Duodenal mucosa (tissue), 2 donors: ENCODE measurements around the gene ADM2.

Source experiments
- H3K27ac ChIP-seq: one replicate; pipeline ENCODE4 v1.7.0; 2013; ENCODE audit warnings: low read depth, low read length
- H3K27me3 ChIP-seq, 2 donors: one replicate each; pipeline ENCODE4 v1.7.0; 2013; ENCODE audit warnings: low read length in 2 of 2, control low read depth in 1 of 2; ENCODE audit not compliant: insufficient read depth in 2 of 2, control insufficient read depth in 1 of 2
- H3K36me3 ChIP-seq, 2 donors: one replicate each; pipeline ENCODE4 v1.7.0; 2013; ENCODE audit warnings: low read length in 2 of 2, control low read depth in 1 of 2; ENCODE audit not compliant: insufficient read depth in 2 of 2, control insufficient read depth in 1 of 2
- H3K4me1 ChIP-seq, 2 donors: one replicate each; pipeline ENCODE4 v1.7.0; 2013; ENCODE audit warnings: low read length in 2 of 2, control low read depth in 1 of 2; ENCODE audit not compliant: insufficient read depth in 2 of 2, control insufficient read depth in 1 of 2
- H3K4me3 ChIP-seq, 2 donors: one replicate each; pipeline ENCODE4 v1.7.0; 2013; ENCODE audit warnings: low read length in 2 of 2, low read depth in 1 of 2
- H3K9ac ChIP-seq, 2 donors: one replicate each; pipeline ENCODE4 v1.7.0; 2013; ENCODE audit warnings: low read length in 2 of 2, low read depth in 1 of 2
- H3K9me3 ChIP-seq, 2 donors: one replicate each; pipeline ENCODE4 v1.7.0; 2013; ENCODE audit warnings: low read length in 2 of 2, control low read depth in 1 of 2; ENCODE audit not compliant: control insufficient read depth in 1 of 2

The ADM2 gene

DNA sequence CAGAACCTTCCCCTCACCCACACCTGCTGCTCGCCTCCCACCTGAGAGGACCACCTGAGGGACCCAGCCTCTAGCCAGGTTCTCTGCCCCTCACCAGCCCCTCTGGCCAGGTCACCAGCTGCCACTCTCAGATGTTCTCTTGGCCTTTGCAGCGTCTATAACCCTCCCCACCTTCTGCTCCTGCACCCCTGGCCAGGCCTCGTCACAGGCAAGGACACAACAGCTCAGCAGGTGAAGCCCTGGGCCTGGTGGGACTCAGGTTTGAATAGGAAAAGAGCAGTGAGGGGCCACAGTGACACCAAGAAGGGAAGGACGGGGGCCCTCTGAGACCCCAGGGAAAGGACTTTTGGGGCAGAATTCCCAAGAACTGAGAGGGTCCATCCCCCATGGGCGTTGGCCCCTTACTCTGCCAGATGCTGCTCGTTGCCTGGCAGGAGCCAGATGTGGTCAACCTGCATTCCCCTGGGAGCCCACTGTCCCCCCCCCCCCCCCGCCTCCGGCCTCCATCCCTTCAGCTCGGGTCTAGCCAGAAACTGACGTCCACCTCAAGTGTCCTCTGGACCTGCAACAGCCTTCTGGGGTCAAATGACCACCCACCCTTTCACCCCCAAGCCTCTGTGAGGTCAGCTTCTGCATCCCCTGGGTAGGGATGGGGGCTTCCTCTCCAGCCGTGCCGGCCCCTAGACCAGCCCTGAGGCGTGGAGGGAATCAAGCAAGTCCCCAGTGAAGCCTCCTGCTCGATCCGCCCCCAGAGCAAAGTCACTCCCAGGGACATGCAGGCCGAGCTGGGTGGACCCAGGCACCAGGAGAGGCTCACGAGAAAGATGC lies 35.2 kb upstream of the ADM2 start:
- Histone ChIP-seq H3K4me1 (peaks cover 7 to 16% of the 10 kb centered on the region in 2 donors), H3K9ac (no peak overlapping the region)

DNA sequence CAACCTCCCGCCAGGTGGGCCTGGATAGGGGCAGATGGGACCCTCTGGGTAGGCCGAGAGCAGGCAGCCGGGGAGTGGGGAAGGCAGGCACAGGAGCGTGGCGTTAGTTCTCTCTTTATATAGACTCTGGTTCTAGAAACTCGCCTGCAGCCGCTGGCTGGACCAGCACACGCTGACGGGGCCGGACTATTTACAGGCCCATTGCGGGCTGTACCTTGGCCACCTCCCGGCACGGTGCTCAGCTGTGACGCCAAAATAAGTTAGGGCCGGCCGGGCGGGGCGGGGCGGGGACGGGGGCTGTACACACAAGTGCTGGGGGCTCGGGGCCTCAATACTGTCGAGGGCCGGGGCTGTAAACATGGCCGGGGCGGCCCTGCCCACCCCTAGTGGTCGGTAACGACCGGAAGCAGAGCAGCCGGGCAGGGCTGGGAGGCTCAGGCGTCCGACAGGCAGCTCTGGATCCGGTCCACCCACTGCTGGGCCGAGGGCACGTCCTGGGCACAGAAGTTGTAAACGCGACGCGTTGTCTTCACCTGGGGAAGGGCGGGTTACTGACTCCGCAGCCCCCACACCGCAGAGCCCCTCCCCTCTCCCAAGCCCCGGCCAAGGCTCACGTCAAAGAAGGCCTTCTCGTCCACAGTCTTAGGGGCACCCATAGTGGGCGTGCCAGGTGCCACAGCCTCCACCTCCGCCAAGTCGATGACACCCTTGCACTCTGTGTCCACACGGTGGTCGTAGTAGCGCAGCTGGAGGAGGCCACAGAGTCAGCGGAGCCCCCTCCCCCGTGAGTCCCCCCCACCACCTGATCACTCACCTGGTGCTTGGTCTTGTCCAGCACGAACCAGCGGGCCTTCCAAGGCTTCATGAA lies 34.4 kb upstream of the ADM2 start:
- no peak overlapping the region for H3K27ac ChIP-seq
- H3K36me3 ChIP-seq = peaks cover 9 to 57% of the 10 kb centered on the region in 2 donors
- no peak overlapping the region for H3K9ac ChIP-seq

More for the DNA sequence above, 35.2 kb upstream of the ADM2 start:
- no peak overlapping the region for H3K27ac ChIP-seq
- H3K36me3 ChIP-seq = peaks cover 9 to 58% of the 10 kb centered on the region in 2 donors
- no peak overlapping the region for H3K4me3 ChIP-seq
- no peaks in the 10 kb centered on the region for H3K9me3 ChIP-seq
- no peaks in the 10 kb centered on the region for H3K27me3 ChIP-seq

DNA sequence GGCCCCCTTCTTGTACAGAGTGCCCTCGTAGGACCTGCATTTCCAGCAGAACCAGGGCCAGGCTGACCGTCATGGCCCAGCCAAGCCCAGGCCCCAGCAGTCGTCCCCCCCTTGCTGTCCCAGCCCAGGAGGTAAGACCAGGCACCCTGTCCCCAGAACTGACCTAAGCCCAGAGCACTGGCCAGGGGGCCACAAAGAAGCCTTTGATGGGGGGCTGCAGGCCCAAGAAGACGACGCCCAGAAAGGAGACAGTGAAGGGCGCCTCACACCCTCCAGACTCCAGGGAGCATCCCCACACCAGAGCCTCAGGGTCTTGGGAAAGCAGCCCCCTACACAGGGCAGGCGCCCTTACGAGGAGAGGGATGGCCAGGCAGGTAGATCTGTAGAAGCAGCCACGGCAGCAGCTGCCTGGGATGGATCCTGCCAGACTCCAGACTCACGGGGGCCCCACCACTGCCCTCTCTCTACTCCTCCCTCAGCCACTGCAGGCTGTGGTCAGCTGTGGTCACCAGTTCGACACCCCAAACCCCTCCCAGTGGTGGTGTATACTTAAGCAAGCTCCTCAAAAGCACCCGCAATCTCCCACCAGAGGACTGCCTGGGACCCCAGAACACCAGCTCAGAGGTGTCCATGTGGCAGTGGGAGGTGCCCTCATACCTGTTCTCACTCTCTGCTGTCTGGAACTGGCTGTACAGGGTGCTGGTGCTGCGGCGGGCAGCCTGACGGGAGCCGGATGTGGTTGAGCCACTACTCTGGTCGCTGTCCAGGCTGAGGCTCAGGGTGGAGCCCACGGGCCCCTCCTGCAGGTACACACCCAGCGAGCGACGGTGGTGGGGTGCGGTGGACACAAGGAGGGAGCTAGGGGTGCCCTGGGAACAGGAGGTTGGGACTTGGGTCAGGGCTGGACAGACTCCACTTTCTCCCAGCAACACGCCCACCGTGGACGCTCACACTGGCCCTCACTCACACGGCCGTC lies 33.5 kb upstream of the ADM2 start:
- H3K9ac ChIP-seq = no peak overlapping the region

More for the DNA sequence above, 34.4 kb upstream of the ADM2 start:
- Histone ChIP-seq H3K4me3 (no peak overlapping the region), H3K27me3 (no peaks in the 10 kb centered on the region), H3K9me3 (no peaks in the 10 kb centered on the region), H3K4me1 (peaks cover 7 to 16% of the 10 kb centered on the region in 2 donors)

DNA sequence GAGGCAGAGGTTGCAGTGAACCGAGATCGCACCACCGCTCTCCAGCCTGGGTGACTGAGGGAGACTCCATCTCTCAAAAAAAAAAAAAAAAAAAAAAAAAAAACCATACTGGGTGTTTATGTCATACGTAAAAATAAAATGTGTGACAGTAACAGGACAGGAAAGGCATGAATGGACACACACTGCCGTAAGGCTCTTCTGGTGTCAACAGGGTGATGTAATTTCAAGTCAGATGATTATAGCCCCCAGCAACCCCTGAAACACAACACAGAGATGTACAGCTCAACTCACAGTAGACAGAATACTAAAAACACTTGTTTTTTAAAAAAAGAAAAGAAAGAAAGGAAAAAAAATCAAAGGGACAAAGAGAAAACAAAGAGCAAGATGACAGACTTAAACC lies 28.7 kb upstream of the ADM2 start:
- Histone ChIP-seq H3K9me3 (no peaks in the 10 kb centered on the region), H3K9ac (no peak overlapping the region), H3K27ac (no peak overlapping the region), H3K4me3 (no peak overlapping the region), H3K27me3 (no peaks in the 10 kb centered on the region), H3K4me1 (no peaks in the 10 kb centered on the region), H3K36me3 (peaks cover 11 to 70% of the 10 kb centered on the region in 2 donors)

More for the DNA sequence above, 33.5 kb upstream of the ADM2 start:
- peaks cover 9 to 59% of the 10 kb centered on the region in 2 donors for H3K36me3 ChIP-seq
- H3K4me1 ChIP-seq = peaks cover 7 to 16% of the 10 kb centered on the region in 2 donors
- H3K27ac ChIP-seq = no peak overlapping the region
- no peaks in the 10 kb centered on the region for H3K9me3 ChIP-seq
- H3K4me3 ChIP-seq = no peak overlapping the region
- no peaks in the 10 kb centered on the region for H3K27me3 ChIP-seq

DNA sequence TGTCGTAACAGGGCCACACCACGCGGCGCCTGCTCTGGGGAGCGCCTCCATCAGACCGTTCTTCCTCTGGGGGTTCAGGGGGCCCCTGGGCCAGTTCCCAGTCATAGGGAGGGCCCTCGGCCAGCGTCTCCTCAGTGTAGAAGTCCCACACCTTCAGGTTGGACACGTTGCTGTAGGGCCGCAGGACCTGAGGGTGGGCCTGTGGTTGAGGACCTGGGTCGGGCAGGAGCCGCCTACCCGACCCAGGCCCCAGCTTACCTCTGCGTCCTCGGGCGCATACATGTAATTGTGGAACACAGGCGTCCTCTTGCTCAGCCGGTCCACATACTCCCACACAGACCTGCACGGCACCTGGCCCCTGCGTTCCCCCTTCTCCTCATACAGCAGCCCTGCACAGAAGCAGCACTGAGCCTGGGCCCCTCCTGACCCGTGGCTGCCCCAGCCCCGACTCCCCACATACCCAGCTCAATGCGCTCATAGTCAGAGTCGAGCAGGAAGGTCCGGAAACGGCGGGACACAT lies 26.7 kb upstream of the ADM2 start:
- no peaks in the 10 kb centered on the region for H3K4me1 ChIP-seq
- no peak overlapping the region for H3K4me3 ChIP-seq
- H3K9me3 ChIP-seq = no peaks in the 10 kb centered on the region
- peaks cover 8 to 73% of the 10 kb centered on the region in 2 donors for H3K36me3 ChIP-seq
- no peaks in the 10 kb centered on the region for H3K27me3 ChIP-seq
- H3K9ac ChIP-seq = no peak overlapping the region
- no peak overlapping the region for H3K27ac ChIP-seq

DNA sequence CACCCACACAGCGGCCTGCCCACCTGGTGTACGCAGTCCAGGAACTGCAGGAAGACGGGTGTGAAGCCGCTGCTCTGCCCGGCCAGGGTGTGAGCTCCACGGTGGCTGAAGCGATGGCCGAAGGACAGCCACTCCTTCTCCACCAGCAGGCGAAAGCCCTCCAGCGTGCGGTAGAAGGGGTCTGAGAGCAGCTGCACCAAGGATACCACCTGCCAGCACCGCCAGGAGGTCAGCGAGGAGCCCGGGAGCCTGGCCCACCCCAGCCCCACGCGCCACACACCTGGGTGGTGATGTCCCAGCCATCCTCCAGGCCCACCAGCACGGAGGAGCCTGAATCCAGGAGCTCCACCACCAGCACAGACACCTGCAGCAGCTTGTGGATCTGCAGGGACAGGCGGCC lies 26.1 kb upstream of the ADM2 start:
- Histone ChIP-seq H3K36me3 (peaks cover 10 to 74% of the 10 kb centered on the region in 2 donors), H3K9me3 (no peaks in the 10 kb centered on the region), H3K4me3 (no peak overlapping the region), H3K27ac (no peak overlapping the region), H3K27me3 (no peaks in the 10 kb centered on the region), H3K4me1 (no peaks in the 10 kb centered on the region), H3K9ac (no peak overlapping the region)

DNA sequence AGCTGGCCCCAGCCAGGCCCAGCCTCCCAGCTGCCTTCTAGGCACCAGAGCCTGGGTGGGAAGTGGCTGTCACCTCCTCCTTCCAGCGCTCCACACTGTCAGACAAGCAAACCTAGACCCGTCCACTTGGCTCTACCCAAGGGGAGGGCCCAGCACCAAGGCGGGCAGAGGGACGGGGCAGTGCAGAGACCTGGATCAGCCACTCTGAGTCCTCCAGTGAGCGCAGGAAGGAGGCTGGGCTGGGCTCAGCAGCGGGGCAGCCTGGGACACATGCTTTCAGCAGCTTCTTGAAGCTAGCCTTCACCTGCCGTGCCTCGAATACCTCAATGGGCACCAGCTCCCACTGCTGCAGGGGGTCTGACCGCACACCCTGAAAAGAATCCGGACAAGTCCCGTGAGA lies 25.3 kb upstream of the ADM2 start:
- H3K36me3 ChIP-seq = peaks cover 19 to 80% of the 10 kb centered on the region in 2 donors
- no peak overlapping the region for H3K4me3 ChIP-seq
- H3K9me3 ChIP-seq = no peaks in the 10 kb centered on the region
- H3K27me3 ChIP-seq = no peaks in the 10 kb centered on the region
- no peaks in the 10 kb centered on the region for H3K4me1 ChIP-seq
- H3K9ac ChIP-seq = no peak overlapping the region
- H3K27ac ChIP-seq = no peak overlapping the region

DNA sequence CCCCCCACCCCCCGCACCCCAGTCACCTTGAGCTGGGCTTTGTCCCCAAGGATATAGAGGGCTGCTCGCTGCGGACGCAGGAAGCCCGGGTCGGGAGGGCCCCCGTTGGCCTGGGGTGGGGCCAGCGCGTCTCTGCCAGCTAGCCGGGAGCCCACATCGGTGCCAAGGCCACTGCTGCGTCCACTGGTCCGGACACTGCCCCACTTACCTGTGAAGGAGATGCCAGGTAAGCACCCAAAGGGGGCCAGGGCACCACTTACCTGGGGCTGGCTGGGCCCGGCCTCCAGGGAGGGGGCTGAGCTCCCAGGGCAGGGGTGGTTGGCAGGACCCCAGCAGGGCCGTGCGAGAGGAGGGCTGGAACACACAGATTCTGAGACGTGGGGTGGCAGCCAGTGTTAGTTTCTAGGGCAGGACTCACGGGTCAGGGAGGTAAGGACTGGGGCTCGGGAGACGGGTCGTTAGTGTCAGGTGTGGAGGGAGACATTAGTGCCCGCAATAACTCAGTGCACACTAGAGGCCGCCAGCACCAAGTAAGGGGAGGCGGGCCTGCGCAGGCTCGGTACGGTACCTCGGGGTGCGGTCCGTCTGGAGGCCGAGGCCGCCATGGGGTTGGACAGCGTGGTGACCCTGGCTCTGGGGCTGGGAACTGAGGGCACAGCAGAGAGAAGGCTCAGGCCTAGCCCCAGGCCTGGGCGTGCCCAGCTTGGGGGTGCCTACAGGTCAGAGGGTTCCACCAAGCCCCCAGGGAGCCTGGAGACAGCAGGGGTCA lies 24.7 kb upstream of the ADM2 start:
- H3K27me3 ChIP-seq = no peaks in the 10 kb centered on the region
- H3K4me3 ChIP-seq = no peak overlapping the region

DNA sequence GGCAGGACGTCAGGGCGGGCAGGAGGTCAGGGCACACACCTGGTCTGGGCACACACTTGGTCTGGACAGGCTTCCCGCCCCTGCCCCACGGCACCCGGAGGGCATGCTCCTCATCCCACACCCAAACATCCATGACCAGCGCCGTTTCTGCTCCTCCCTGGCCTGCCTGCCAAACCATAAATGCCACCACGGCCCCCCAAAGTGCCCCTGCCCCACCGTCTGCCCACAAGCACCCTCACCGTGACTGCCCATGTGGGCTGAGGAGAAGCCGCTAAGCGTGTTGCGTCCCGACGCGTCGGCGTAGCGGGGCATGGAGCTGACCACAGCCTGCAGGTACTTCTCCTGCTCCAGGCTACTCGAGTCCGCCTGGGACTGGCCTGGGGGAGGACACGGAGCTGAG lies 22.3 kb upstream of the ADM2 start:
- Histone ChIP-seq H3K36me3 (peaks cover 38 to 92% of the 10 kb centered on the region in 2 donors), H3K27me3 (no peaks in the 10 kb centered on the region), H3K27ac (no peak overlapping the region), H3K9ac (no peak overlapping the region), H3K4me3 (no peak overlapping the region), H3K4me1 (no peaks in the 10 kb centered on the region), H3K9me3 (no peaks in the 10 kb centered on the region)

More for the DNA sequence above, 24.7 kb upstream of the ADM2 start:
- Histone ChIP-seq H3K36me3 (peaks cover 22 to 81% of the 10 kb centered on the region in 2 donors), H3K9ac (no peak overlapping the region), H3K9me3 (no peaks in the 10 kb centered on the region), H3K4me1 (no peaks in the 10 kb centered on the region), H3K27ac (no peak overlapping the region)
